ENCODE results near the gene ITGB7. TPM values are rescaled to one million over a fixed set of nuclear protein-coding genes. Genes with fewer than 3 reads are reported as not detected.
"Not testable (repeated sequence)": the region's sequence is repeated elsewhere in the genome, so short reads cannot be mapped to it uniquely, and the experiment has no call there.

Gene ITGB7
- total RNA-seq, 1 experiment from 2014 or later = 0.52 TPM

GRCh38 chr12:53190108-53190729 is 16.8 kb downstream of the ITGB7 start:
- no peak overlapping the region for H3K4me3 ChIP-seq (ENCODE audit: insufficient read depth, low read depth, low read length)
- H3K36me3 ChIP-seq (replicated peaks; ENCODE audit: control insufficient read depth, insufficient read depth, low read length) = peaks cover 13% of the 10 kb centered on the region
- peaks cover 19% of the 10 kb centered on the region for H3K27me3 ChIP-seq (ENCODE audit: control insufficient read depth, insufficient read depth, low read length)
- peak; percentile 94 for DNase-seq

- DNase-seq = no peak
- Histone ChIP-seq H3K36me3 (replicated peaks; ENCODE audit: control insufficient read depth, insufficient read depth, low read length) (peaks cover 17% of the 10 kb centered on the region), H3K4me3 (ENCODE audit: insufficient read depth, low read depth, low read length) (no peak overlapping the region), H3K27me3 (ENCODE audit: control insufficient read depth, insufficient read depth, low read length) (no peaks in the 10 kb centered on the region; the same call in 1 of the 2 replicates)
Measured at GRCh38 chr12:53187145-53187899, 19.7 kb downstream of the ITGB7 start.

- peaks cover 18% of the 10 kb centered on the region for H3K36me3 ChIP-seq (replicated peaks; ENCODE audit: control insufficient read depth, insufficient read depth, low read length)
- DNase-seq = no peak
- no peak overlapping the region for H3K4me3 ChIP-seq (ENCODE audit: insufficient read depth, low read depth, low read length)
- H3K27me3 ChIP-seq (ENCODE audit: control insufficient read depth, insufficient read depth, low read length) = no peaks in the 10 kb centered on the region
Measured at GRCh38 chr12:53186745-53187144, 20.3 kb downstream of the ITGB7 start.

GRCh38 chr12:53185582-53186153 is 21.4 kb downstream of the ITGB7 start:
- H3K27me3 ChIP-seq (ENCODE audit: control insufficient read depth, insufficient read depth, low read length) = no peaks in the 10 kb centered on the region
- no peak overlapping the region for H3K4me3 ChIP-seq (ENCODE audit: insufficient read depth, low read depth, low read length)
- no peak for DNase-seq
- H3K36me3 ChIP-seq (replicated peaks; ENCODE audit: control insufficient read depth, insufficient read depth, low read length) = peaks cover 19% of the 10 kb centered on the region

- DNase-seq = no peak
- Histone ChIP-seq H3K36me3 (replicated peaks; ENCODE audit: control insufficient read depth, insufficient read depth, low read length) (peaks cover 19% of the 10 kb centered on the region), H3K4me3 (ENCODE audit: insufficient read depth, low read depth, low read length) (no peak overlapping the region), H3K27me3 (ENCODE audit: control insufficient read depth, insufficient read depth, low read length) (no peaks in the 10 kb centered on the region)
Measured at GRCh38 chr12:53184828-53185227, 22.2 kb downstream of the ITGB7 start.

- Histone ChIP-seq H3K27me3 (ENCODE audit: control insufficient read depth, insufficient read depth, low read length) (peaks cover 7% of the 10 kb centered on the region; the same call in 1 of the 2 replicates), H3K36me3 (replicated peaks; ENCODE audit: control insufficient read depth, insufficient read depth, low read length) (peaks cover 19% of the 10 kb centered on the region), H3K4me3 (ENCODE audit: insufficient read depth, low read depth, low read length) (no peak overlapping the region)
- no peak for DNase-seq
Measured at GRCh38 chr12:53182903-53183302, 24.1 kb downstream of the ITGB7 start.

- H3K4me3 ChIP-seq (ENCODE audit: insufficient read depth, low read depth, low read length) = no peak overlapping the region
- H3K27me3 ChIP-seq (ENCODE audit: control insufficient read depth, insufficient read depth, low read length) = peaks cover 16% of the 10 kb centered on the region
- no peak for DNase-seq
- peaks cover 14% of the 10 kb centered on the region for H3K36me3 ChIP-seq (replicated peaks; ENCODE audit: control insufficient read depth, insufficient read depth, low read length)
Measured at GRCh38 chr12:53181935-53182334, 25.1 kb downstream of the ITGB7 start.

- Histone ChIP-seq H3K4me3 (ENCODE audit: insufficient read depth, low read depth, low read length) (peak overlapping the region; percentile 83), H3K27me3 (ENCODE audit: control insufficient read depth, insufficient read depth, low read length) (peaks cover 19% of the 10 kb centered on the region), H3K36me3 (replicated peaks; ENCODE audit: control insufficient read depth, insufficient read depth, low read length) (peaks cover 10% of the 10 kb centered on the region)
- DNase-seq = peak; percentile 98
Measured at GRCh38 chr12:53180931-53181645, 26.0 kb downstream of the ITGB7 start.

- peak; percentile 99 for DNase-seq
- peaks cover 24% of the 10 kb centered on the region for H3K27me3 ChIP-seq (ENCODE audit: control insufficient read depth, insufficient read depth, low read length)
- peak within 1 kb of the TSS; percentile 83 for H3K4me3 ChIP-seq (ENCODE audit: insufficient read depth, low read depth, low read length)
- H3K36me3 ChIP-seq (replicated peaks; ENCODE audit: control insufficient read depth, insufficient read depth, low read length) = peaks cover 6% of the 10 kb centered on the region
Measured at GRCh38 chr12:53180220-53180930, 26.7 kb downstream of the ITGB7 start, which contains the start of the genes CSAD and ZNF740. Gene CSAD (minus strand): TSS chr12:53180925. CDS start chr12:53173470, 7,455 bp downstream. Gene ZNF740 (plus strand): TSS chr12:53180722. CDS start chr12:53181984, 1,262 bp downstream.

- H3K4me3 ChIP-seq (ENCODE audit: insufficient read depth, low read depth, low read length) = peak overlapping the region; percentile 83
- peaks cover 26% of the 10 kb centered on the region for H3K27me3 ChIP-seq (ENCODE audit: control insufficient read depth, insufficient read depth, low read length)
- peak; percentile 64 for DNase-seq
- H3K36me3 ChIP-seq (replicated peaks; ENCODE audit: control insufficient read depth, insufficient read depth, low read length) = peaks cover 6% of the 10 kb centered on the region
Measured at GRCh38 chr12:53179687-53180219, 27.3 kb downstream of the ITGB7 start.

GRCh38 chr12:53178803-53179202 is 28.2 kb downstream of the ITGB7 start:
- not testable (repeated sequence) for H3K4me3 ChIP-seq (ENCODE audit: insufficient read depth, low read depth, low read length); DNase-seq; H3K36me3 ChIP-seq (replicated peaks; ENCODE audit: control insufficient read depth, insufficient read depth, low read length)
- H3K27me3 ChIP-seq (ENCODE audit: control insufficient read depth, insufficient read depth, low read length) = peaks cover 32% of the 10 kb centered on the region

GRCh38 chr12:53177447-53177846 is 29.6 kb downstream of the ITGB7 start:
- DNase-seq; H3K36me3 ChIP-seq (replicated peaks; ENCODE audit: control insufficient read depth, insufficient read depth, low read length); H3K4me3 ChIP-seq (ENCODE audit: insufficient read depth, low read depth, low read length): not testable (repeated sequence)
- H3K27me3 ChIP-seq (ENCODE audit: control insufficient read depth, insufficient read depth, low read length) = peaks cover 45% of the 10 kb centered on the region

GRCh38 chr12:53176750-53177149 is 30.3 kb downstream of the ITGB7 start:
- Histone ChIP-seq H3K4me3 (ENCODE audit: insufficient read depth, low read depth, low read length) (no peak overlapping the region), H3K36me3 (replicated peaks; ENCODE audit: control insufficient read depth, insufficient read depth, low read length) (0 out of 2 replicates have a peak, but pooled peaks cover 1% of the 10 kb centered on the region), H3K27me3 (ENCODE audit: control insufficient read depth, insufficient read depth, low read length) (peaks cover 52% of the 10 kb centered on the region)
- no peak for DNase-seq

Data from H7 (cell line).